GDM1 (cell line): ENCODE measurements around the gene OTULINL.

Source experiments
- DNase-seq: peaks from one replicate; lab custom pipeline; 2025; lab: John Stamatoyannopoulos, UW

The OTULINL gene

DNA sequence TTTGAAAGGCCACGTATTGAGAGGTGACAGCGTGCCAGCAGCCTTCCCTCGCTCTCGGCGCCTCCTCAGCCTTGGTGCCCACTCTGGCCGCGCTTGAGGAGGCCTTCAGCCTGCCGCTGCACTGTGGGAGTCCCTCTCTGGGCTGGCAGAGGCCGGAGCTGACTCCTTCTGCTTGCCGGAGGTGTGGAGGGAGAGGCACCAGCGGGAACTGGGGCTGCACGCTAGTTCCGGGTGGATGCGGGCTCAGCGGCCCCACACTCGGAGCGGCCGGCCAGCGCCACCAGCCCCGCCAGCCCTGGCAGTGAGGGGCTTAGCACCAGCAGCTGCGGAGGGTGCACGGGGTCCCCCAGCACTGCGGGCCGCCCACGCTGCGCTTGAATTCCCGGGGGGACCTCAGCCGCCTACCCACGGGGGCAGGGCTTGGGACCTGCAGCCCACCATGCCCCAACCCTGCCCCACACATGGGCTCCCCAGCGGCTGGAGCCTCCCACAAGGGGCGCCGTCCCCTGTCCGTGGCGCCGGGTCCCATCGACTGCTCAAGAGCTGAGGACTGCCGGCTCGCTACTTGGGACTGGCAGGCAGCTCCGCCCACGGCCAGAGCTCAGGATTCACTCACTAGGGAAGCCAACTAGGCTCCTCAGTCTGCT is 4.4 kb upstream of the OTULINL start:
- DNase-seq, result no peak

DNA sequence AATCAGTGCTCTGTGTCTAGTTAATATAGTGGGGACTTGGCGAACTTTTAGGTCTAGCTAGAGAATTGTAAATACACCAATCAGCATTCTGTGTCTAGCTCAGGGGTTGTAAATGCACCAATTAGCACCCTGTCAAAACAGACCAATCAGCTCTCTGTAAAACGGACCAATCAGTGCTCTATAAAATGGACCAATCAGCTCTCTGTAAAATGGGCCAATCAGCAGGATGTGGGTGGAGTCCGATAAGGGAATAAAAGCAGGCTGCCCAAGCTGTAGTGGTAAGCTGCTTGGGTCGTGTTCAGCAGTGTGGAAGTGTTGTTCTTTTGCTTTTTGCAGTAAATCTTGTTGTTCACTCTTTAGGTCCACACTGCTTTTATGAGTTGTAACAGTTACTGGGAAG is 3.6 kb upstream of the OTULINL start:
- DNase-seq, result no peak

- no peak for DNase-seq
Observed at GRCh38 chr5:14579246-14579645, 2.3 kb upstream of the OTULINL start.

- no peak for DNase-seq
Observed at GRCh38 chr5:14579731-14580397, 1.7 kb upstream of the OTULINL start.

- DNase-seq, result no peak
Observed at GRCh38 chr5:14580398-14581034, 1.1 kb upstream of the OTULINL start.

GRCh38 chr5:14581891-14582796 is 552 bp downstream of the OTULINL start:
- peak; percentile 41 for DNase-seq

DNA sequence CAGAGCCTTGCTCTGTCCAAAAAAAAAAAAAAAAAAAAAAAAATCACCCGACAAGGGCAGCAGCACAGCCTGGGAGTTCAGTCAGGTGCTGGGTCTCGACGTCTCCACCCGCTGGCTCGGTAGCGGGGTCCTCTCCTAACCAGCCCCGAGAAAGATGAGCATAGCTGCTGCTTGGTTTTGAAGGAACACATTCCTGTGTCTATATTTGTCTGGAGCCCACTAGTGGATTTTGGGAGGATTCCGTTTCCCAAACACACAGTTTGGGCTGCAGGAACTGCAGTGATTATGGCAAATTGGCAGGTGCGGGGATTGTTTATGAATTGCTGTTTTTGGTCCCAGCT is 1.2 kb downstream of the OTULINL start:
- DNase-seq, result no peak

- DNase-seq, result no peak
Observed at GRCh38 chr5:14584848-14585247, 3.3 kb downstream of the OTULINL start.

GRCh38 chr5:14587150-14587549 is 5.6 kb downstream of the OTULINL start:
- DNase-seq, result no peak

DNA sequence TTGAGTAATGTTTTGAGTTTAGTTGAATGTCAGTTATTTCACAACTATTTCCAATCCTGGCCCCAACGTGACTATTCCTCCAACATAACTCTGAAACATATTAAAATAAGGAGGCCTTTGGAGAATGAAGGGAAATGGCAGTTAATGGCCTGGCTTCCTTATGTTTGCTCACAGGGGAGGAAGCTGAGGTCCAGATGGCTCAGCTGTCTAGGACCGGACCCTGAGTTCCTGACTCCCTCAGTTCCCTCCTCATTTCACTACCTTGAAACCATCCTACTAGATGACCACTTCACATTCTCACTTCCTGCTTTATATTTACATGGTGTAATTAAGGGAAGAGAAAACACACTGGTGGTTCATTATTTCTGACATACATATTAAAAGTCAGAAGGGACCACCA is 6.6 kb downstream of the OTULINL start:
- no peak for DNase-seq

DNA sequence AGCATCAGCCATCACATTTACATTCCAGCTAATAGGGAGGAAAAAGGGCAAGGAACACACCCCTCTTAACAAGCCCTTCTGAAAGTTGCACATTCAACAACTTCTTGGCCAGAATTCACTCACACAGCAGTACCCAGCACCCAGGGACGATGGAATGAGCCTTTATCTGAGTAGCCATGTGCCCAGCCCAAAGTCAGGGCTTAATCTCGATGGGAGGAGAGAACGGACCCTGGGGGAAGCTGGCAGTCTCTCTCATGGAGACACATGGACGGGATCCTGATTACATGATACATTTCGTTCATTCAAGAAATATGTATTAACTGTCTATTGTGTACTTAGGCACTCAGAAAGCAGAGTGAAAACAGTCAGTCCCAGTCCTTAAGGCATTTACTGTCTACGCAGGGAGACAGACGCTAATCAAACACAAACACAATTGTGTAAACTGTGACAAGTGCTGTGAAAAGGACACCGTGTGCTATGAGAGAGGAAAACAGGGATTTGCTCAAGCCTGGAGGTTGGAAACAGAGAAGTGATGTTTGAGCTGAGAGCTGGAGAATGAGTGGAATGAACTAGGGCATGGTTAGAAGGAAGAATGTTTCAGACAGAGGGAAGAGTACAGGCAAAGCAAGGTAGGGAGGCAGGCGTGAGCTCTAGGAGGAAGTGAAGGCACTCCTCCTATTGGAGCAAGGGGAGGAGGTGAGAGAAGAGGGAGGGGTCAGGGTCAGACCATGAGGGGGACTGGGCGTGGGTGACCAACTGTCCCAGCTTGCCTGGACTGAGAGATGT is 7.4 kb downstream of the OTULINL start:
- no peak for DNase-seq

DNA sequence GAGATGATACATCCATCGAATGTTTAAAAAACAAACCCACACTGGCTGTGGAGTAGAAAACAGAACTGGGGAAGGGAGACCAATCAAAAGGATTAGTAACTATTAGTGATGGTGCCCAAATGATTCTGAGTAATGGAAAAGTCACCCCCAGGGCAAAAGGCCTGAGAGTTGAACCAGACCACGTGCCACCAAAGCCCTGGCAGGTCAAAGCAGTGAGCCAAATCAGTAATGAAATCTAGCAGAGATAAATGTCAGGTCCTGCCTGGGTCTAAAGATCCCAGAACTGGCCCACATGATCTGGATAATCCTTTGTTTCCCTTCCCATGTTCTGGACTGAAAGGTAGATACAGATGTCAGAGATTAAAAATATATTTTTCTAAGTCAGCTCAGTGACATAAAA is 9.4 kb downstream of the OTULINL start:
- DNase-seq, result no peak

DNA sequence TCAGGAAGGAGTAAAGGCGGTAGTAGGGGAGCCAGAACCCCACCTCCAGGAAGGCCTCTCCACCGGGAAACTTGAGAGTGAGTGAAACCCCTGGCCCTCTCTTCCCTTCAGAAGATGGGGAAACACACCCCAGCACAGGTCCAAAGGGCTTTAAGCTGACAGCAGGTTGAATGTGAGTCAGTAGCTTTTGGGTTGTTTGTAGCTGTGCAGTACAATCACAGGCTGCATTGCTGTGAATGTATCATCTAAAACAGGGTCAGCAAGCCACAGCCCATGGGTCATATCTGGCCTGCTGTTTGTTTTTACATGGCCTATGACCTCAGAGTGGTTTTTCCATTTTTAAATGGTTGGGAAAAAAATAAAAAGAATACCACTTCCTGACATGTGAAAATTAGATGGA is 10.0 kb downstream of the OTULINL start:
- DNase-seq, result no peak

DNA sequence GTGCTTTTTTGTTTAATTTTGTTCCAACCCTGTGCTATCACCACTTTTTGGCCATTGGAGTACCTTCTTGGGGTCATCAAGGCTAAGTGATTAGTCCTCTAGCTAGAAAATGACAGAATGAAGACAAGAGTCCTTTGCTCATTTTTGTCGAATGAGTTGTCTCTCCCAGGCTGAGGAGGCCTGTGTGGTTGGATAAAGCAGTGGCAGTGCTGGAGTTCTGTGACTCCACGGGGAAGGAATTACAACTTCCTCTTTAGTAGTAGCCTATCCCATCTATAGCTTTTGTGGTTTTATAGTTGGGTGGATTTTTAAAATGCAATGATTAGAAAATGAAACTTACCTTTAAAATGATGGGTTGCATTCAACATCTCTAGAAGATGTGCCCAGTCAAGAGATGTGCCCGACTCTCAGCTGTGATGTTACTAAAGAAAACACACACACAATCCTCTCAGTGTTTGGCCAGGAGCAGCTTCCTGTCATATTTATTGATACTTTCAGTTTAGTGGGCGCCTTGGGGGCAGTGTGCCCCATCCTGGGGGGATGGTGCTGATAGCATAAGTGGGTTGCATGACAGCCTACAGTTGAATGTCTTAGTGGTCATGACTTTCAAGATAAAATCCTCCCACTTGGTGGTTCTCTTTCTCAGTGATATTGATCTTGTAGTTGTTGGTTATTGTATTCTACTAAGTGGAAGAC is 11.9 kb downstream of the OTULINL start:
- DNase-seq, result no peak

DNA sequence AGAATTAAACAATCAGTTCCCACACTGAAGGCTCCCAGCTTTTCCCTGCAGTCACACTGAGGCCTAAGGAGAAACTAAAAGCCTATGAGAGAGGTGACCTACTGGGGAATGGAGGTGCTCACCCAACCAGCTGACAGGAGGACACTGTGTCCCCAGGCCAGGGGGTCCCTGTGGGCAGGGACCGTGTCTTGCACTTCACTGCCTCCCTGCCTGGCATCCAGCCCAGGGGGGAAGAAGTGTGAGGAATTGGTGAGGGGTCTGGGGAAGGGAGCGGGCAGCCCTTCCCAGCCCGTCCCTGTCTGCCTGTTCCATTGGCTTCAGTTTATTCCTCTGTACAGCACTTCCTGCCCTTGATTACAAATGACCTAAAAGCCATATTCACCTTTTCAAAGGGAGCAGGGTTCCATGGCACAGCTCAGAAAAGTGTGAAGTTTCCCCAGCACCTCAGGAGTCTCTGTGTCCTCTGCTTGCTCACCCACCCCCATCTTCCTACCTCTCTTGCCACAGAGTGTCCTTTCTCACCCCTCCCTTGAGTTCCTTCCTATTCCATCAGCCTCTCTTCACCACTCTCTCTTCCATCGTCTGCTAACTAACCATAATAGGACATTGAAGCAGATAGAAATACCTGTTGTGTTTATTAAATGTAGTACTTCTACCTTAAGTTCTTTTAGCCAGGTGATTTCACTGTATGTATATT is 12.9 kb downstream of the OTULINL start:
- no peak for DNase-seq

GRCh38 chr5:14595189-14595588 is 13.6 kb downstream of the OTULINL start:
- peak; percentile 80 for DNase-seq

DNA sequence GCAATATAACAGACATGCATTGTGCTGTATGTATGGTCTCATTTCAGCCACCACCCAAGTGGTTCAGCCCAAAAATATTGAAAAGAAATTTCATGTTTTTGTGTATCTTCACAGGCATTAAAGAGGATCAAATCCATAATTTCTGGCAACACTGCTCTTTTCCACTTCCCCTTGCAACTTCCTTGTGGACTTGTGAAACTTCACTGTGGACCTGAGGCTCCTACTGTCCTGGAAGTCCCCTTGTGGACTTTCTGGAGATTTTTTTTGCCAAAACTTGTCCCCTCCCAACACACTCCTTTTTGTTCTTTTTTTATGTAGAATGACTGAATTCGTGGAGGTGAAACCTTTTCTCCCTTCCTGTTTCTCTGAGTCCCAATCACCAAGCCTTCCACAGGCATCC is 14.3 kb downstream of the OTULINL start:
- DNase-seq, result no peak

DNA sequence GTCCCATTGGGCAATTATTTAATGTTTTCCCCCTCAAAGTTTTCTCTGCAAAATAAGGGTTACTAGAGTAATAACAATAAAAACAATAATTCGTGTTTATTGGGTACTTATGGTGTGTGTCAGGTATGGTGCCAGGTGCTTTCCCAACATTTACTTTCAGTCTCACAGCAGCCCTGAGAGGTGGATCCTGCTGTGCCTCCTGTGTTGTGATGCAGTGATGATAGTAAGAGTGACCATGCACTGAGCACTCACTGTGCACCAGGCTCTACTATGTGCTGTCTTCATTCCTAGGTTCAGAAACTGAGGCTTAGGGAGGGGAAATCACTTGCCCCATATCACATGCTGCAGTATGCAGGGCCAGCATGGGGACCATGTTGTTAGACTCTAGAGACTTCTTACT is 15.5 kb downstream of the OTULINL start:
- DNase-seq, result no peak

GRCh38 chr5:14598225-14598624 is 16.6 kb downstream of the OTULINL start:
- DNase-seq, result no peak

GRCh38 chr5:14599476-14600127 is 18.0 kb downstream of the OTULINL start:
- no peak for DNase-seq
